HG03439 (cell line): ENCODE data around the gene OR4K17.
"Not testable (repeated sequence)": the region's sequence is repeated elsewhere in the genome, so short reads cannot be mapped to it uniquely, and the experiment has no call there.

Experiments
- ATAC-seq: cut with Tn5 transposase; IDR thresholded peaks from one replicate; pipeline ENCODE4 v1.9.1; 2021; ENCODE audit warnings: mild to moderate bottlenecking, moderate library complexity; ENCODE audit not compliant: unreplicated experiment

OR4K17 gene, protein sequence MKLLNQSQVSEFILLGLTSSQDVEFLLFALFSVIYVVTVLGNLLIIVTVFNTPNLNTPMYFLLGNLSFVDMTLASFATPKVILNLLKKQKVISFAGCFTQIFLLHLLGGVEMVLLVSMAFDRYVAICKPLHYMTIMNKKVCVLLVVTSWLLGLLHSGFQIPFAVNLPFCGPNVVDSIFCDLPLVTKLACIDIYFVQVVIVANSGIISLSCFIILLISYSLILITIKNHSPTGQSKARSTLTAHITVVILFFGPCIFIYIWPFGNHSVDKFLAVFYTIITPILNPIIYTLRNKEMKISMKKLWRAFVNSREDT

DNA sequence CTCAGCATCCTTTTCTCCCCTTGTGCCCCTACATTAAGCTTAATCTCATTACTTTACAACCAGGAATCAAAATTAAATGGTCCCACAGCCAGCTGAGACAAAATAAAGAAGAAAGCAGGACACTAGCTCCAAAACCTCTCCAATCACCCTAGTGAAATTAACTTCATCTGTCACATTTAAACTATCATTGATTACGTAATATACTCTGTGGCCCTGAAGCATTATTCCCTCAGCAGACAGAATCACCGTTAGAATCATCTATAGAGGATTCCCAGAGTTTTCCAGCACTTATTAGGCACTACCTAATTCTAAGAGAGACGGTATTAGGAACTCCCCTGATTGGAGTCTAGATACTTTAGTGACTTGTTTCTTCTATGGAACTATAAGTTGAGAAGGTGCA is at the start of gene OR4K17:
Gene OR4K17 (plus strand): TSS at position 302 of the 400 bp plus-strand sequence. CDS start 6,761 bp downstream, outside the sequence.
- no peak for ATAC-seq

DNA sequence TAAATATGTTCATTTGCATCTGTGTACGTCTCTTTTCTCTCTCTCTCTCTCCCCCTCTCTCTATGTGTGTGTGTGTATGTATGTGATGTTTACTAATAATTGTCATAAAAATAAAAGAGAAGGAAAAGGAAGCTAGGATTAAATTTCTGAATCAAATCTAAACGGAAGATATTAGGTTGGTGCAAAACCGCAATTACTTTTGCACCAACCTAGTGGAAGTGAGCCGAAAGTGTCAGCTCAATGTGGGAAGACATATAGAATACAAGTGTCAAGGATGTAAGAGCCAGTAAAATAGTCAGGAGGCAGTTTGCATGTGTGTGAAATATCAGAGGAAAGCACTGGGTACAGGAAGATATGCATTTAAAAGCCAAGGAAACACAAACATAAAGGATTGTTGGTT is 18.5 kb upstream of the OR4K17 start:
- ATAC-seq, result no peak

DNA sequence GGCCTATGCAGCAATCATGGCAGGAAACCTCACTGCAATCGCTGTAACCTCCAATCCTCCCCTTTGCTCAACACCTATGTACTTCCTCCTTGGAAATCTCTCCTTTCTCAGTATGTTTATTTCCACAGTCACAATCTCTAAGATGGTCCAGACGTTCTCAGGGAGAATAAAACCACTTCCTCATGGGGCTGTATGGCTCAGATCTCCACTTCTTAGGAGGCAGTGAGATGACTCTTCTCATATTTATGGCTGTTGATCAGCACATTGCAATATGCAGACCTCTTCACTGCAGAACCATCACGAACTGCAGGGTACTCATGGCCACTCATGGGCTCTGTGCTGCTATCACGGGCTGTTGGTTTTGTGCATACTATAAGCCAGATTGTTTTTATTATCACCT is 17.1 kb upstream of the OR4K17 start:
- no peak for ATAC-seq

DNA sequence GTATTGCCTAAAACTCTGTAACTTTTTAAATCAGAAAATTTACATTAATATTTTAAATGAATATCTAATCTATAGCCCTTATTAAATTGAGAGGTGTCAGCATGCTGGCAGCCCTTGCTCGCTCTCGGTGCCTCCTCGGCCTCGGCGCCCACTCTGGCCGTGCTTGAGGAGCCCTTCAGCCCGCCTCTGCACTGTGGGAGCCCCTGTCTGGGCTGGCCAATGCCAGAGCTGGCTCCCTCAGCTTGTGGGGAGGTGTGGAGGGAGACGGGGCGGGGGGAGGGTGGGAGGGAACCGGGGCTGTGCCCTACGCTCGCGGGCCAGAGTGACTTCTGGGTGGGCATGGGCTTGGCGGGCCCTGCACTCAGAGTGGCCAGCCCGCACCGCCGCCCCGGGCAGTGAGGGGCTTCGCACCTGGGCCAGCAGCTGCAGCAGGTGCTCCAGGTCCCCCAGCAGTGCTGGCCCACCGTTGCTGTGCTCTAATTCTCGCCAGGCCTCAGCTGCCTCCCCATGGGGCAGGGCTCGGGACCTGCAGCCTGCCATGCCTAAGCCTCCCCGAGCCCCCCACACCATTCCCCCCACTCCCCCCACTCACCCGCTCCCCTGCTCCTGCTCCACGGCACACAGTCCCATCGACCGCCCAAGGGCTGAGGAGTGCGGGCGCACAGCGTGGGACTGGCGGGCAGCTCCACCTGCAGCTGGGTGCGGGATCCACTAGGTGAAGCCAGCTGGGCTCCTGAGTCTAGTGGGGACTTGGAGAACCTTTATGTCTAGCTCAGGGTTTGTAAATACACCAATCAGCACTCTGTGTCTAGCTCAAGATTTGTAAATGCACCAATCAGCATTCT is 11.4 kb upstream of the OR4K17 start:
- ATAC-seq, result not testable (repeated sequence)

DNA sequence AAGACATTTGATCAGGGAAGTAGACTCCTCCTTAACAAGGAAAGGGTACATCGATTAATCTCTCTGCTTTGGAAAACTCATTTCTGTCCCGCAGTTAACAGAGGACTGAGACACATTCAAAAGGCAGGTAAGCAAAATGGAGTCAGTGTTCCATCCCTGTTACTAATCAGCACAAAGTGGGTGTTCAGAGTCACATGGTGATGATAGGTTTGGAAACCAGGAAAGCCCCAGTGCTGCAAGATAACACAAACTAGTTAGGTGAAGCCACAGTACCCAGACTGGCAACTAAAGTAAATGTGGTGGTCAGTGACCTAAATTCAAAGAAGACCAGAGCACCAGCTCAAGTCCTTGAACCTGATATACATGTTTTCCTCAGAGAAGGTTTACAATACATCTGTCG is 1.8 kb downstream of the OR4K17 start:
- no peak for ATAC-seq

DNA sequence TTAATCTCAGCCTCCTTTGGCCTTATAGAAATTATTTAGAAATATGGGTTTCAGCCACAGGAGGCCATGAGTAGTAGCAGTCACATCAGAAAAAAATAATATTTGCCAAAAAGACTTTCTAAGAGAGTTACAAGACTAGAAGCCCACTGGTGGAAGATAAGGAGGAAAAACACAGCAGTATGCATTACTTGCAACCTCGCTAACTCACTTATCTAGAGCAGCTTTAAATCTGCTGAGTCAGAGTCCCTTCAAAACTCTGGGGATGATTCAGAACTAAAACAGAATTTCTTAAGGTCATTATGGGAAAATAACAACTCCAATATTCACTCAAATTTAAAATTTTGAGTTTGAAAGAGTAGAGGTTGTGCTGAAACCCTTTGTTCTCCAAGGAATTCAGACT is 6.2 kb downstream of the OR4K17 start:
- no peak for ATAC-seq

DNA sequence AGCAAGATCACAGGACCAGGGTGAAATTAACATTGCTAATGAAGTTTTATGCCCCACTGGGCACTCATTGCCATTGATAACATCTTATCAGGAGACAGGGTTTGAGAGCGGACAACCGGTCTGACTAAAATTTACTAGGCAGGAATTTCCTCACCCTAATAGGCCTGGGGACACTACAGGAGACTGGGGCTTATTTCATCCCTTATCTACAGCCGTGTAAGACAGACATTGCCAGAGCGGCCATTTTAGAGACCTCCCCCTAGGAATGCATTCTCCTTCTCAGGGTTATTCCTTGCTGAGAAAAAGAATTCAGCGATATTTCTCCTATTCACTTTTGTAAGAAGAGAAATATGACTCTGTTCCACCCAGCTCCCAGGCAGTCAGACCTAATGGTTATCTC is 8.3 kb downstream of the OR4K17 start:
- ATAC-seq, result no peak

- no peak for ATAC-seq
Observed at GRCh38 chr14:20138520-20138919, 28.0 kb downstream of the OR4K17 start, which contains the start of gene OR4N5. OR4N5 (plus strand) TSS chr14:20138820; CDS start chr14:20143736, 4,916 bp downstream.

GRCh38 chr14:20143911-20144310 is 33.4 kb downstream of the OR4K17 start:
- ATAC-seq, result no peak

- no peak for ATAC-seq
Observed at GRCh38 chr14:20144820-20145219, 34.3 kb downstream of the OR4K17 start.

DNA sequence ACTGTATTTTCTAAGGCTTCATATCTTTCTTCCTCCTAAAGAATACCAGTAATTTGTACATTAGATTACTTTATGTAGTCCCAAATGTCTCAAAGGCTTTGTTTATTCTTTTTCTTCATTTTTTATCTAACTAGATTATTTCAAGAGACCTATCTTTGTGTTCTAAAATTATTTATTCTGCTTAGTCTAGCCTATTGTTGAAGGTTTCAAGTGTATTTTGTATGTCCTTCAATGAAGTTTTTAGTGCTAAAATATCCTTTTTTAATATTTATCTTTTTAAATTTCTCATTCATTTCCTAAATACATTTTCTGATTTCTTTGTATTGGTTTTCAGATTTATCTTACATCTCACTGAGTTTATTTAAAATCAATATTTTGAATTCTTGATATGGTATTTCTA is 53.9 kb downstream of the OR4K17 start:
- ATAC-seq, result no peak

DNA sequence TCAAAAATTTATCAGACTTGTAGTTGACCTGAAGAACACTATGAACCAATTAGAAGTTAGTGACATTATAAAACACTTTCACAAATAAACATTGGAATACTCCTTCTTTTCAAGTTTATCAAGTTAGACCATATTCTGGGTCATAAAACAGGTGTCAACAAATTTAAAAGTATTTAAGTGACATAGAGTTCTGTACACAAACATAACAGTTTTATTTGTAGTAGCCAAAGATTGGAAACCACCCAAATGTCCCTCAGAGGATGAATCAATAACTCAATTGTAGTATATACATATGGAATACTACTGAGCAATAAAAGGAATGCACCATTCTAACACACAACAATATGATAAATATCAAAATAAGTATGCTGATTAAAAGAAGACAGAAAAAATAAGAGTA is 56.6 kb downstream of the OR4K17 start:
- ATAC-seq, result no peak

DNA sequence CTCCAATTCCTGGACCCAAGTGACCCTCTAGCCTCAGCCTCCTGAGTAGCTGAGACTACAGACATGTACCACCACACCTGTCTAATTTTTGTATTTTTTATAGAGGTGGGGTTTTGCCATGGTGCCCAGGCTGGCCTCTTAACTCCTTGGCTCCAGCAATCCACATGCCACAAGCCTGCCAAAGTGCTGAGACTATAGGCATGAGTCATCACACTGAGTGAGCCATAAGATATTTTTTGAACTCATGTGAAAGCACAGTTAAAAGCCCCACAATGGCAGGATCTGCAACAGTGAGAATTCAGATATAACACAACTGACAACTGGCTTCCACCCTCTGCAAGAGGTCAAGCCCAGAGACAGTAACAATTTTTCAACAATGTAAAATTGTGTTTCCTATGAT is 59.3 kb downstream of the OR4K17 start:
- not testable (repeated sequence) for ATAC-seq
